Liver (tissue), 3 donors: ENCODE results near the gene DRAP1.

Experiments used
- CTCF ChIP-seq: fragments of 150-350 bp; IDR thresholded peaks from 2 replicates; pipeline ENCODE4 v1.5.1; 2017; ENCODE audit warnings: improper control_type of control experiment, low read depth, low read length; ENCODE audit not compliant: missing input control
- JUND ChIP-seq, 2 donors: IDR thresholded peaks; 2 replicates each; pipeline ENCODE4 v1.6.1; 2016; ENCODE audit warnings: antibody characterized with exemption in 2 of 2
- MAX ChIP-seq: IDR thresholded peaks from 2 replicates; pipeline ENCODE4 v1.6.1; 2016; ENCODE audit warnings: antibody characterized with exemption
- RAD21 ChIP-seq, 2 donors: IDR thresholded peaks; 2 replicates each; pipeline ENCODE4 v1.6.1; 2016; ENCODE audit warnings: antibody characterized with exemption in 2 of 2, mild to moderate bottlenecking in 2 of 2
- SP1 ChIP-seq: IDR thresholded peaks from 2 replicates; pipeline ENCODE4 v1.6.1; 2018; ENCODE audit warnings: antibody characterized with exemption, mild to moderate bottlenecking
- donor health status: healthy.
- donor health status: healthy.

GRCh38 chr11:65928667-65929066 is 9.4 kb downstream of the DRAP1 start:
- TF ChIP-seq SP1 (no peak), CTCF (no peak), RAD21 (IDR thresholded peaks at IDR 0.05) (no peak), JUND (IDR thresholded peaks at IDR 0.05) (no peak), MAX (no peak)
